NCI-H82 treated with DMSO at 0.1 percent for 48 hours (cell line): ENCODE data around the gene RPL35.
"Not testable (repeated sequence)": the region's sequence is repeated elsewhere in the genome, so short reads cannot be mapped to it uniquely, and the experiment has no call there.

Experiments
- DNase-seq: peaks from one replicate; lab custom pipeline; 2025; ENCODE audit not compliant: unreplicated experiment; lab: John Stamatoyannopoulos, UW

RPL35 gene

DNA sequence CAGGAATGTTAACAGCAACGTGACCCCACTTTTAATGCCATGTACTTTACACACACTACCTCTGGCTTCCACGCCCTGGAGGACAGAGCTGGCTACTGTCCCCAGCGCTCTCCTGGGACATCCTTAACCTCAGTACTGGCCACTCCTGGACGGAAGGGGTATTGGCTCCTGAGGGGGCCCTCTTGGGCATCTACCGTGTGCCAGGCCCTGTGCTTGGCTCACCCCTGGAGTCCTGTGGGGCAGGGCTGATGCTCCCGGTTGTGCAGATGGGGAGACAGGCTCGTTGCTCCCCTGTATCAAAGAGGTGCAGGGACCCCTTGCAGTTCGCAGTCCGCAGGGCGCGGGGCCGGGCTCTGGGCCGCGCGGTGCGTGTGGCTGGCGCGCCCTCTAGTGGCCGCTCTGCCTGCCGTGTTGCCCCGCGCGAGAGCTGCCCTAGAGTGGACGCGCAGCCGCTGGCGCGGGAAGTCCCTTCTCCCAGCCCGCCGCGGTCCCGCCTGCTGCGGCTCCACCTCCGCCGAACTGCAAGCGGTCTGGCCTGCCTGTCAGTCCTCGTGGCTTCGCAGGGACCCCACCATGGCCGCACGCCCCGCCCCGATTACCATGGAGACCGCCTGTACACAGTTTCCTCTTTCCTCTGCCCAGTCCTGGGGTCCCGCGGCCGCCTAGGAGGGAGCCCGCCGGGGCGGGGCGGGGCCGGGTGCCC lies 8.8 kb downstream of the RPL35 start, which contains the start of gene WDR38:
Gene WDR38, plus strand, starts transcription at position 632 of the 703 bp plus-strand sequence. CDS start 72 bp downstream, outside the sequence.
- DNase-seq = no peak

DNA sequence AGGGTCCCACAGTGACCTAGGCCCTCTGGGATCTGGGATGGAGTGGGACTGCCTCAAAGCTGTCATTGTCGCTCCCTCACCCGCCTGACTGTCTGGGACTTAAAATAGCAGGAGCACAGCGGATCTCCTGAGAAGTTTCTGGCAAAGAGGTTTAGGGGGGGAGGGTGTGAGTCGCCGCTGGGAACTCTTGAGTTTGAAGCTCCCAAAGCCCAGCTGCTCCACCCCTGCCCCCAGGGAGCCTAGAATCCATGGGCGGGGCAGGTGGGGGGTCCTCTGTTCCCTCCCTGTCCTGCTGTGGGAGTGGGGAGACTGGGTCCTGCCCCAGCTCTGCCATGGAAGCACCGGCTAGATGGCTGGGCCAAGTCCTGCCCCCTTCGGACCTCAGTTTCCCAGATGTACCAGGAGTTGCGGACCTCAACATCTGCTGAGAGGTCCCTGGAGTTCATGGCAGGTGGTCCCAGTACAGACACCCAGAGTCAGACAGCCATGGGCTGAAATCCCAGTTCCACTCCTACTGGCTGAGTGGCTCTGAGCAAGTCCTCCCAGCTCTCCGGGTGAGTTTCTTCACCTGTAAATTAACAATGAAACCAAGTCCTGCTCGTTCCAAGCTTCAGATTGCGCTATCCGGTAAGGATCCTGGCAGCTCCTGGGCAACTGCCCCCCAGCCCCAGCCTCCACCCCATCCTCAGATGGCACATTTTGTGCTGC lies 9.5 kb downstream of the RPL35 start:
- no peak for DNase-seq

DNA sequence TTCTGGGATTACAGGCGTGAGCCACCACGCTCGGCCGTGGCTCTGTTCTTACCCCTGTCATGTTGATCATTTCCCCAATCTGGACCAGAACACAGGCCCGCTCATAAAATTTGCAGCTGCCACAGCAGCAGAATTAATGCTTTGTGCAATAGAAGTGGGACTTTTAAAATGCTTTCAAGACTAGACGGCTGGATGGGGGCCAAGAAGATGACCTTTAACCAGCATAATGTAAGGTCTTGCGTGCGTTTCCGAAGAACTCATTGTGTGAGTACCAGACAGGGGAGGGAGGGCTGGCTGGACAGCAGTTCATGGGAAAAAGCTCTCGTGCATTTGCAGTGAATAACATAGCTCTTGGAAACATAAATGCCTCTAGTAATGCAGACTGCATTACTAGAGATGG lies 12.0 kb downstream of the RPL35 start:
- DNase-seq = no peak

DNA sequence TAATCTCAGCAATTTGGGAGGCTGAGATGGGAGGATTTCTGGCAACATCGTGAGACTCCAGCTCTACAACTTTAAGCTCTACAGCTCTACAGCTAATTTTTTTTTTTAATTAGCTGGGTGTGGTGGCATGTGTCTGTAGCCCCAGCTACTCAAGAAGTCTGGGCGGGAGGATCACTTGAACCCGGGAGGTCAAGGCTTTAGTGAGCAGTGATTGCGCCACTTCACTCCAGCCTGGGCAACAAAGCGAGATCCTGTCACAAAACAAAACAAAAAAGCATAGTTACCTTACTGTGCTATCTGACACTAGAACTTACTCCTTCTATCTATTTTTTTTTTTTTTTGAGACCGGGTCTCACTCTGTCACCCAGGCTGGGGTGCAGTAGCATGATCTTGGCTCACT lies 14.8 kb downstream of the RPL35 start:
- no peak for DNase-seq

DNA sequence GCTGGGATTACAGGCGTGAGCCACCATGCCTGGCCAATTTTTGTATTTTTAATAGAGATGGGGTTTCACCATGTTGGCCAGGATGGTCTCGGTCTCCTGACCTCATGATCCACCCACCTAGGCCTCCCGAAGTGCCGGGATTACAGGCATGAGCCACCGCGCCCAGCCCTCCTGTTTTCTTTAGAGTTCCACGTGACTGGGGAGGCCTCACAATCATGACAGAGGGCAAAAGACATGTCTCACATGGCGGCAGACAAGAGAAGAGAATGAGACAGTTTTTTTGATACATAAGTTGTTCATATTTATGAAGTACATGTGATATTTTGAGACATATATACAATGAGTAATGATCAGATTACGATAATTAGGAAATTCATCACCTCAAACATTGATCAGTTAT lies 15.3 kb downstream of the RPL35 start:
- not testable (repeated sequence) for DNase-seq

DNA sequence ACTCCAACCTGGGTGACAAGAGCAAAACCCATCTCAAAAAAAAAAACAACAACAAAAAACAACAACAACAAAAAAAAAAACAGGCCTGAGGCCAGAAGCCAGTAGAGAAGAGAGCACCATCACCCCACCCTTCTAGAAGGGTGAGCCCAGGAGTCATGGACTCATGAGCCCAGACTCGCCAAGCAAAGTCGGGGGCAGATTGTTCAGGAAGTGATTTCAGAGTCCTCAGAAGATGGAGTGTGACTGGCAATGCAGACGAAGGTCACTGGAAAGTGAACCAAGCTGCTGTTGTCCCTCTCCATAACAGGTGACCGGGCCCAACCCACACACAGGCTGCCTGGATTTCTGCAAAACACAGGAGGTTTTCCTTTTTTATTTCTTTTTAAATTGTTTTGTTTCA lies 17.5 kb downstream of the RPL35 start:
- no peak for DNase-seq

DNA sequence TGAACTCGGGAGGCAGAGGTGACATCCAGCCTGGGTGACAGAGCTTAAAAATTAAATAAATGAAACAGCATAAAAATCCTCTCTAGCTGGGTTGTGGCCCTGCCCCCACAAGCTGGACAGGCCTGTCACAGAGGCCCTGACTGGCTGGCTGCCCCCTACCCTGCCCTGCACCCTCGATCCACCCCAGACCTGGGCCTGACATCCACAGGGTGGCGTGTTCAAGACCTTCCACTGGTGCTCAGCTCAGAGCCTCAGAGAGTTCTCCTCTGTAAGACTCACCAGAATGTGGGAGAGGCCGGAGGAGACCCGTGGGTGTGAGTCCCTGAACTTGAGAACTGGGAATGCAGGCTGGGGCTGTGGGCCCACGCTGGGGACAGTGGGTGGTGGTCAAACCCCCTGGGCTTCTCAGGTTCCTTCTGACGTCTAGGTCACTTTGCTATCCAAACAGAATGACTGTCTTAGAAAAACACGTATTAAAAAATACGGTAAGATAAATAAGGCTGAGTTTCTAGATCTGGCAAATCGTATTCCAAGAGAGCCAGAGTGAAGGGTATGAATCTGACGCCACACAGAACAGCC lies 18.2 kb downstream of the RPL35 start:
- DNase-seq = no peak

DNA sequence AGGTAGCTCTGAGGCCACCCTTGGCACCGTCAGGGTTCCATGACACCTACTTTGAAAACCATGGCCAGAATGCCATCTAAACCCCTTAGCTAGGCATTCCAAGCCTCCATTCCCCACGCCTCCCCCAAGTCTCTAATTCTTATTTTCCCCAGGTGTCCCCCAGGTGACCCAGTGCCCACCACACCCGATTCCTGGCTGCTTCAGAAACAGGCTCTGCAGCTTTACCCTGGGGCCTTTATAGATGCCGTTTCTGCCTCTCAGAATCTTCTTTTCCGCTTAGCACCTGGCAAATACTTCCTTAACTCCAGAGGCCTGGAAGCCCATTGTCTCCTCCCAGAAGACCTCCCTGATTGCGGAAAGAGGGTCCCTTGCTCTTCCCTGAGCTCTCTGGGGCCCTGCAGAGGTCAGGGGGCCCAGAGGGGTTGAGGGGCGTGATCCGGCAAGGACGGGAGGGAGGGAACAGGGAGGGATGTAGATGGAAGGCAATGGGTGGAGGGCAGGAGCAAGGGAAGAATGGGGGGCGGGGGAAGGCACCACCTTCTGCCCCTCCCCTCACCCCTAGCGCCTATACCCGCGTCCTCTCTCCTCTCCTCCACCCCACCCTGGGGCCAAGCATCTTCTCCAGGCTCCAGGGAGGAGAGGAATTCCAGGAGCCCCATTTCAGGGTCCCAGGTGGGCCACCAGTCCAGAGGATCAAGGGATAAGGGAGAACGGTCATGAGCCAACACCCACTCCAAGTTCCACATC lies 20.5 kb downstream of the RPL35 start:
- no peak for DNase-seq

DNA sequence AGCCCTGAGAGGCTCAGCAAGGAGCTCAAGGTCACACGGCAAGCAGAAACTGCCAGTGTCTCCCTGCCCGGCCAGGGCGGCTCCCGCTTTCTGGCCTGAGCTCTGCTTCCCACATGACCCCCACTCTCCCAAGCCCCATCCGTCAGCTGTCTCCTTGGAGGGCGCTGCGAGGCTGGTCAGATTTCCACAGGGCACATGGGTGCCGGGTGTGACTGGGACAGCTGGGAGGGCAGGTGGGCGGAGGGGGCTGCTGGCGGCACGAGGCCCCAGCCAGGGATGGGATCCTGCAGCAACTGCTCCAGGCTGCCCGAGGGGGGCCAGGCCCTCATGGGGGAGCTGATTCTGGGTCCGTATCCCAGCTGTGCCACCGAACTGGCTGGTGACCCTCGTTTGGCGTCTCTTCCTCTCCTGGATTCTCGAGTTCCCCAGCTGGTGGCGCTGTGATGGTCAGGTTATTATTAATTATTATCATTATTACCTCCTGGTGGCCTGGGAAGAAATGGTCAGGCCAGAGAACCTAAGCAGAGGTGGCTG lies 21.4 kb downstream of the RPL35 start:
- DNase-seq = no peak

DNA sequence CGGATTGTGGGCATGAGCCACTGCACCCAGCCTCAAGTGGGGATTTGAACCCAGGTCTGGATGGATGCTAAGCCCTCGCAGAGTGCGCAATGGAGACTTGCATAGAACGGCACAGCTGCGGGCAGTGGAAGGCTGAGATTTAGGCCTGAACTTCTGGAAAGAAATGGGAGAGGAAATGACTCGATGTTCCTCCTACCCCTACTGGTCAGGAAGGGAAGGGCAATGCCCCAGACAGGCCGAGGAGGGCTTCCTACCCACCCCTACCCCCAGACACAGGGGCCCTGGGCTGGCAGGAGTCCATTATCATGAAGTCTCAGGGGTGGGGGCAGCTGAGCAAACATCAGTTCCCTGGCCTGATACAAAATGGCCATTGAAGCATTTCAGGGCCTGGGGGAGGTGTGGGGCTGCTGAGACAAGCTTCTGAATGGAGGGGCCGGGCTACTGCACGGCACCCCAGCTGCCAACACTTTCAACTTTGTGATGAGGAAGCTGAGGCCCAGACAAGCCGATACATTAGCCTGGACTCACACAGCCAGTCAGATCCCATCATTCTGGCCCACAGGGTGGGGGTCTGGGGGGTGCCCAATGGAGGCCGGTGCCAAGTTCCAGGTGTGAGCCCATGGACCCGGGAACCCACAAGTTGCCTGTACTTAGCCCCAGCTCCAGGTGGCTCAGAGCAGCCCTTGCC lies 22.0 kb downstream of the RPL35 start:
- DNase-seq = no peak

DNA sequence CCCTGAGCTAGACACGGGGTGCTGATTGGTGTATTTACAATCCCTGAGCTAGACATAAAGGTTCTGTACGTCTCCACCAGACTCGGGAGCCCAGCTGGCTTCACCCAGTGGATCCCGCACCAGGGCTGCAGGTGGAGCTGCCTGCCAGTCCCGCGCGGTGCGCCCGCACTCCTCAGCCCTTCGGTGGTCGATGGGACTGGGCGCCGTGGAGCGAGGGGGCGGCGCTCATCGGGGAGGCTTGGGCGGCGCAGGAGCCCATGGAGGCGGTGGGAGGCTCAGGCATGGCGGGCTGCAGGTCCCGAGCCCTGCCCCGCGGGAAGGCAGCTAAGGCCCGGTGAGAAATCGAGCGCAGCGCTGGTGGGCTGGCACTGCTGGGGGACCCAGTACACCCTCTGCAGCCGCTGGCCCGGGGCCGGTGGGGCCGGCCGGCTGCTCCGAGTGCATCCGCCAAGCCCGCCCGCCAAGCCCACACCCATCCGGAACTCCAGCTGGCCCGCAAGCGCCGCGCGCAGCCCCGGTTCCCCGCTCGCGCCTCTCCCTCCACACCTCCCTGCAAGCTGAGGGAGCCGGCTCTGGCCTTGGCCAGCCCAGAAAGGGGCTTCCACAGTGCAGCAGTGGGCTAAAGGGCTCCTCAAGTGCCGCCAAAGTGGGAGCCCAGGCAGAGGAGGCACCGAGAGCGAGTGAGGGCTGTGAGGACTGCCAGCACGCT lies 23.0 kb downstream of the RPL35 start:
- DNase-seq = not testable (repeated sequence)

DNA sequence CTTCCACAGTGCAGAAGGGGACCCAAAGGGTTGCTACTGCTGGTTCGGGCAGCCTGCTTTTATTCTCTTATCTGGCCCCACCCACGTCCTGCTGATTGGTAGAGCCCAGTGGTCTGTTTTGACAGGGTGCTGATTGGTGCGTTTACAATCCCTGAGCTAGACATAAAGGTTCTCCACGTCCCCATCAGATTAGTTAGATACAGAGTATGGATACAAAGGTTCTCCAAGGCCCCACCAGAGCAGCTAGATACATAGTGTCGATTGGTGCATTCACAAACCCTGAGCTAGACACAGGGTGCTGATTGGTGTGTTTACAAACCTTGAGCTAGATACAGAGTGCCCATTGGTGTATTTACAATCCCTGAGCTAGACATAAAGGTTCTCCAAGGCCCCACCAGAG lies 23.6 kb downstream of the RPL35 start:
- not testable (repeated sequence) for DNase-seq

DNA sequence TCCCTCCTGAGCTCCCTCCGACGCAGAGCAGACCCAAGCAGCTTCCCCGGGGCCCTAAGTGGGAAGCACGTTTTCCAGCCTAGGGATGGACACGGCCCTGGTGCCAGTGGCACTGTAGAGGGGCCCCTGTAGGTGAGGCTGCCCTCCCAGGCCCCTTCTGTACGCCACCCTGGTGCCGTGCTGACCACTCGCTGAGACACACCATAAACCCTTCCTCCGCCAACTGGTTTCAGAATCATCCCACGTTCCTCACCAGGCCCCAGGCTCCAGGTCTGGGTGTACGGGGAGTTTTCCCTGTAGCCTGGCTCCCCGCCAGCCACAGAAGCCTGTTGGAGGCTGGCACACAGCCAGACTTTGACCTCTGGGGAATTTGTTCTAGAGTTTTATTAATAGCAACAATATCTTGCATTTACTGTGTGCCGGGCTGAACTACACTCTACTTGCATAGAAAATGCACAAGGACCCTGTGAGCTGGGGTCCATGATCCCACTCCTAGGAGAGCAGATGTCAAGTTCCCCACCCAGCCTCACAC lies 26.7 kb downstream of the RPL35 start:
- DNase-seq = no peak

DNA sequence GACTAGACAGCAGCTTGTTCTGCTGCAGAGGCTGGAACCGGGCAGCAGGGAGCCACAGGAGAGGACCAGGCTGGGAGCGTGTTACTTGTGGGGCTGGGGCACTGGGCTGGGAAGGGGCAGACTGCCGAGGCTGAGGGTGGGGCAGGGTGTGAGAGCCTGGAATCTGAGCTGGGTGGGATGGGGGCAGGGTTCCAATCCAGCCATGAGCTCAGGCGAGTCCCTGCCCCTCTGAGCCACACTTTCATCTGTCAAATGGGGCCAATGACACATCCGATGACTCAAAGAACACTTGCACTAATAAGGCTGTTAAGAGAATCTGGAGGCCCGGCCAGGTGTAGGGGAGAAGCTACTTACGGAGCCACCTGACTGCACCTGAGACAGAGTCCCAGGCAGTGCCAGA lies 27.2 kb downstream of the RPL35 start:
- no peak for DNase-seq

DNA sequence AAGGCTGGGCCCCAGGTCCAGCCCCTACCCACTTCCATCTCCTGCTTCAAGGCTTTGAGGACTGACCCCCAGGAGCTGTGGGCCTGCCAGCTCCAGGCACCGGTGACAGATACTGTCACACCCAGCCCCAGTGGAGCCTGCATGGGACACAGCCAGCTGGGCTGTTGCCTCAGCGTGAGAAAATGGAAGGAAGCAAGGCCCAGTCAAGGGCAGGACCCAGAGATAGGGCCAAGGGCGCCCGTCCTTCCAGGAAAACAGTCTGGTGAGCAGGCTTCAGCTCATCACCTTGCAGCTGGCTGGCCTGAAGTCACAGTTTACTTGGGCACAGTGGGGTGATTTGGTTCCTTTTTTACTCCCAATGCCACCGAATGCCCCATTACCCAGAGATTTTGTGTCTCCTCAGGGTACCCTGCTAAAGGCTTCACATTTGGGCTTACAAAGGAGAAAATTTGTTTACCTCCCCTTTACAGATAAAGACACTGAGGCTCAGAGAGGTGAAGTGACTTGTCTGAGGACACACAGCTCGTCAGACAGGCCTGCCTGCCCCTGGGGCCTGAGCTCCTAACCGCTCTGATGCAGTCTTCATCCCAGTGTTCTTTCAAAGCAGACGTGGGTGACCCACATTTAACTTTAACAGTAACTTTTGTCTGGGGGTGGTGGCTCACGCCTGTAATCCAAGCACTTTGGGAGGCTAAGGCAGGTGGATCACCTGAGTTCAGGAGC lies 30.0 kb downstream of the RPL35 start:
- no peak for DNase-seq

DNA sequence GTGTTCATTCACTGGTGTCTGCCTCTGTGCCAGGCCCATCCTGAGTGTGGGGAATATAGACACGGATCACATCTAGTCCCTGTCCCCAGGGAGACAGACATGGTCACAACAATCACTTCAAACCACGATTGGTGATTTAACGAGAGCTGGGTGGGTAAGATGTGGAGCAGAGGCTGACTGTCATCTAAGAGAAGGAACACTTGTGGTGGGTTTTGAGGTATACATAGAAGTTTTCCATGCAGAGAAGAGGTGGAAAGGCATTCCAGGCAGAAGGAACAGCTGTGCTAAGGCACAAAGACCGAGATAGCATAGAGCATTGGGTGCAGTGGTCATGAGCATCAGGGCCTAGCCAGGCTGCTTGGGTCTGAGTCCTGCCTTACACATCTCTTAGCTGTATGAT lies 31.2 kb downstream of the RPL35 start:
- DNase-seq = no peak

DNA sequence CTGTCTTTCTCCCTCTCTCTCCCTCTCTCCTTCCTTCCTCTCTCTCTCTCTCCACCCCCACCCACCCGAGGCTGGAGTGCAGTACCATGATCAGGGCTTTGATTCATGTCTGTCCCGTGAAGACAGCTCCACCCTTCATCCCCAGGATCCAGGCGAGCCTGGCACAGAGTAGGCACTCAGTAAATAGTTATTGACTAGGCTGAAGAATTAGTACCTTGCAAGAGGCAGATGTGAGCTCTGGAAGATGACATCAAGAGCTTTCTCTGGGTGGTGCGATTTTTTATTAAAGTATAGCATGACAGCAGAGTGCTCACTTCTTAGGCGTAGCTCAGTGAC lies 32.5 kb downstream of the RPL35 start:
- DNase-seq = no peak

DNA sequence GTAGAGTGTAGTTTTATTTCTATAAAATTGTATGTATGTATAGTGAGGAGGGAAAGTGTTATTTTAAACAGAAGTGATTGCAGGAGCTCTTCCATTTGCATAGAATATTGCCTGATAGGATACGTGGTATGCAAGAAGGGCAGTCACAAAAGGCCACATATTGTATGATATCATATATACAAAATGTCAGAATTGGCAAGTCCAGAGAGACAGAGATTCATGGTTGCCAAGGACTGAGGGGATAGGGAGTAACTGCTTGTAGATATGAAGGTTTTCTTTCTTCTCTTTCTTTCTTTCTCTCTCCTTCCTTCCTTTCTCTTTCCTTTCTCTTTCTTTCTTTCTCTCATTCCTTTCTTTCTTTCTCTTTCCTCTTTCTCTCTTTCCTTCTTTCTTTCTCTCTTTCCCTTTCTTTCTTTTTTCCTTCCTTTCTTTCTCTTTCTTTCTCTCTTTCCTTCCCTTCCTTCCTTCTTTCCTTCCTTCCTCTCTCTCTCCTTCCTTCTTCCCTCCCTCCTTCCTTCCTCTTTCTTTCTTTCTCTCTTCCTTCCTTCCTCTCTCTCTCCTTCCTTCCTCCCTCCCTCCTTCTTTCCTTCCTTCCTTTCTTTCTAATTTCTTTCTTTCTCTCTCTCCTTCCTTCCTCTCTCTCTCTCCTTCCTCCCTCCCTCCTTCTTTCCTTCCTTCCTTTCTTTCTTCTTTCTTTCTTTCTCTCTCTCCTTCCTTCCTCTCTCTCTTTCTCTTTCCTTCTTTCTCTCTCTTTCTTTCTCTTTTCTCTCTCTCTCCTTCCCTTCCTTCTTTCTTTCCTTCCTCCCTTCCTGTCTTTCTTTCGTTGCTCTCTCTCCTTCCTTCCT lies 33.0 kb downstream of the RPL35 start:
- no peak for DNase-seq
